Stimulated activated naive CD8-positive, alpha-beta T cell treated with anti-CD3 and anti-CD28 coated beads, Interleukin-15, Interleukin-2, amounts not matched to agents 100 ng/mL and 50 ng/mL, for 24 hours (primary cell): ENCODE data around the gene KRT34.
"Not testable (repeated sequence)": the region's sequence is repeated elsewhere in the genome, so short reads cannot be mapped to it uniquely, and the experiment has no call there.

Source experiments
- H3K27ac Mint-ChIP-seq: one replicate; pipeline ENCODE4 v1.8.0; 2021; ENCODE audit warnings: mild to moderate bottlenecking, mixed read lengths
- H3K27me3 Mint-ChIP-seq: one replicate; pipeline ENCODE4 v1.8.0; 2021; ENCODE audit warnings: mixed read lengths
- H3K36me3 Mint-ChIP-seq: one replicate; pipeline ENCODE4 v1.8.0; 2021; ENCODE audit warnings: low read depth, mixed read lengths
- H3K4me1 Mint-ChIP-seq: one replicate; pipeline ENCODE4 v1.8.0; 2021; ENCODE audit warnings: low read depth, mixed read lengths
- H3K4me3 Mint-ChIP-seq: one replicate; pipeline ENCODE4 v1.8.0; 2021; ENCODE audit warnings: mild to moderate bottlenecking, mixed read lengths
- H3K9me3 Mint-ChIP-seq: one replicate; pipeline ENCODE4 v1.8.0; 2021; ENCODE audit warnings: mixed read lengths

Gene KRT34

GRCh38 chr17:41381943-41382342, at the start of gene KRT34:
Gene KRT34, minus strand, starts transcription at chr17:41382306. Its CDS starts 60 bp downstream, at chr17:41382246.
- not testable (repeated sequence) for H3K9me3 Mint-ChIP-seq, H3K27ac Mint-ChIP-seq, H3K36me3 Mint-ChIP-seq, H3K4me3 Mint-ChIP-seq, H3K27me3 Mint-ChIP-seq
- H3K4me1 Mint-ChIP-seq = peaks cover 10% of the 10 kb centered on the region

- not testable (repeated sequence) for H3K4me1 Mint-ChIP-seq, H3K27ac Mint-ChIP-seq, H3K27me3 Mint-ChIP-seq, H3K4me3 Mint-ChIP-seq, H3K36me3 Mint-ChIP-seq, H3K9me3 Mint-ChIP-seq
These were observed 48.3 kb upstream of the KRT34 start for GRCh38 chr17:41430376-41430775.

- H3K36me3 Mint-ChIP-seq = no peaks in the 10 kb centered on the region
- H3K9me3 Mint-ChIP-seq = no peaks in the 10 kb centered on the region
- H3K27ac Mint-ChIP-seq = no peak overlapping the region
- H3K4me3 Mint-ChIP-seq = no peak overlapping the region
- H3K27me3 Mint-ChIP-seq = peaks cover 4% of the 10 kb centered on the region
- no peaks in the 10 kb centered on the region for H3K4me1 Mint-ChIP-seq
These were observed 47.6 kb upstream of the KRT34 start for GRCh38 chr17:41429667-41430066.

GRCh38 chr17:41428591-41429291, 46.6 kb upstream of the KRT34 start:
- Mint-ChIP-seq H3K9me3 (no peaks in the 10 kb centered on the region), H3K27ac (no peak overlapping the region), H3K27me3 (peaks cover 4% of the 10 kb centered on the region), H3K4me3 (no peak overlapping the region), H3K4me1 (no peaks in the 10 kb centered on the region), H3K36me3 (no peaks in the 10 kb centered on the region)

- Mint-ChIP-seq H3K27me3 (no peaks in the 10 kb centered on the region), H3K4me1 (no peaks in the 10 kb centered on the region), H3K4me3 (no peak within 1 kb of the TSS), H3K9me3 (no peaks in the 10 kb centered on the region), H3K27ac (no peak within 1 kb of the TSS), H3K36me3 (no peaks in the 10 kb centered on the region)
These were observed 42.1 kb upstream of the KRT34 start, which contains the start of gene KRT37 for GRCh38 chr17:41424111-41424635. Gene KRT37, minus strand, starts transcription at chr17:41424585. Its CDS starts 62 bp downstream, at chr17:41424523.

- not testable (repeated sequence) for H3K27me3 Mint-ChIP-seq, H3K27ac Mint-ChIP-seq, H3K4me1 Mint-ChIP-seq, H3K9me3 Mint-ChIP-seq, H3K36me3 Mint-ChIP-seq, H3K4me3 Mint-ChIP-seq
These were observed 40.5 kb upstream of the KRT34 start for GRCh38 chr17:41422586-41422985.

- Mint-ChIP-seq H3K9me3 (no peaks in the 10 kb centered on the region), H3K27me3 (no peaks in the 10 kb centered on the region), H3K36me3 (no peaks in the 10 kb centered on the region), H3K27ac (no peak overlapping the region), H3K4me3 (no peak overlapping the region), H3K4me1 (no peaks in the 10 kb centered on the region)
These were observed 39.5 kb upstream of the KRT34 start for GRCh38 chr17:41421617-41422016.

GRCh38 chr17:41421116-41421515, 39.0 kb upstream of the KRT34 start:
- Mint-ChIP-seq H3K4me3 (no peak overlapping the region), H3K27ac (no peak overlapping the region), H3K36me3 (no peaks in the 10 kb centered on the region), H3K27me3 (no peaks in the 10 kb centered on the region), H3K4me1 (no peaks in the 10 kb centered on the region), H3K9me3 (no peaks in the 10 kb centered on the region)

GRCh38 chr17:41420134-41420533, 38.0 kb upstream of the KRT34 start:
- no peaks in the 10 kb centered on the region for H3K27me3 Mint-ChIP-seq
- no peaks in the 10 kb centered on the region for H3K9me3 Mint-ChIP-seq
- H3K36me3 Mint-ChIP-seq = no peaks in the 10 kb centered on the region
- H3K4me1 Mint-ChIP-seq = no peaks in the 10 kb centered on the region
- no peak overlapping the region for H3K27ac Mint-ChIP-seq
- no peak overlapping the region for H3K4me3 Mint-ChIP-seq

- Mint-ChIP-seq H3K4me3 (no peak overlapping the region), H3K27ac (no peak overlapping the region), H3K36me3 (no peaks in the 10 kb centered on the region), H3K4me1 (no peaks in the 10 kb centered on the region), H3K9me3 (no peaks in the 10 kb centered on the region), H3K27me3 (no peaks in the 10 kb centered on the region)
These were observed 37.6 kb upstream of the KRT34 start for GRCh38 chr17:41419716-41420115.

- Mint-ChIP-seq H3K4me3 (no peak overlapping the region), H3K9me3 (no peaks in the 10 kb centered on the region), H3K36me3 (no peaks in the 10 kb centered on the region), H3K4me1 (no peaks in the 10 kb centered on the region), H3K27me3 (peaks cover 4% of the 10 kb centered on the region), H3K27ac (no peak overlapping the region)
These were observed 36.2 kb upstream of the KRT34 start for GRCh38 chr17:41418116-41418860.

GRCh38 chr17:41417576-41418015, 35.5 kb upstream of the KRT34 start:
- H3K27me3 Mint-ChIP-seq = peaks cover 4% of the 10 kb centered on the region
- no peak overlapping the region for H3K27ac Mint-ChIP-seq
- H3K4me3 Mint-ChIP-seq = no peak overlapping the region
- no peaks in the 10 kb centered on the region for H3K4me1 Mint-ChIP-seq
- H3K9me3 Mint-ChIP-seq = no peaks in the 10 kb centered on the region
- no peaks in the 10 kb centered on the region for H3K36me3 Mint-ChIP-seq

GRCh38 chr17:41417127-41417526, 35.0 kb upstream of the KRT34 start:
- H3K4me3 Mint-ChIP-seq = no peak overlapping the region
- H3K4me1 Mint-ChIP-seq = no peaks in the 10 kb centered on the region
- H3K36me3 Mint-ChIP-seq = no peaks in the 10 kb centered on the region
- no peak overlapping the region for H3K27ac Mint-ChIP-seq
- H3K9me3 Mint-ChIP-seq = no peaks in the 10 kb centered on the region
- H3K27me3 Mint-ChIP-seq = peaks cover 4% of the 10 kb centered on the region

- no peaks in the 10 kb centered on the region for H3K36me3 Mint-ChIP-seq
- H3K4me3 Mint-ChIP-seq = no peak overlapping the region
- no peak overlapping the region for H3K27ac Mint-ChIP-seq
- H3K9me3 Mint-ChIP-seq = no peaks in the 10 kb centered on the region
- H3K4me1 Mint-ChIP-seq = no peaks in the 10 kb centered on the region
- peaks cover 4% of the 10 kb centered on the region for H3K27me3 Mint-ChIP-seq
These were observed 34.4 kb upstream of the KRT34 start for GRCh38 chr17:41416479-41416878.

GRCh38 chr17:41415833-41416335, 33.8 kb upstream of the KRT34 start:
- H3K27ac Mint-ChIP-seq = no peak overlapping the region
- H3K9me3 Mint-ChIP-seq = no peaks in the 10 kb centered on the region
- peaks cover 4% of the 10 kb centered on the region for H3K27me3 Mint-ChIP-seq
- no peaks in the 10 kb centered on the region for H3K4me1 Mint-ChIP-seq
- H3K36me3 Mint-ChIP-seq = no peaks in the 10 kb centered on the region
- H3K4me3 Mint-ChIP-seq = no peak overlapping the region
